Stimulated activated CD8-positive, alpha-beta memory T cell treated with anti-CD3 and anti-CD28 coated beads, Interleukin-4, amount 100 ng/mL, for 1 hour (primary cell): ENCODE results near the gene RBM10.
"Not testable (repeated sequence)": the region's sequence is repeated elsewhere in the genome, so short reads cannot be mapped to it uniquely, and the experiment has no call there.

ENCODE experiments used
- DNase-seq, 2 donors: peaks; one replicate each; pipeline ENCODE4 v3.0.0-alpha.2; 2020; ENCODE audit warnings: low read depth in 2 of 2, low spot score in 1 of 2

The RBM10 gene, protein sequence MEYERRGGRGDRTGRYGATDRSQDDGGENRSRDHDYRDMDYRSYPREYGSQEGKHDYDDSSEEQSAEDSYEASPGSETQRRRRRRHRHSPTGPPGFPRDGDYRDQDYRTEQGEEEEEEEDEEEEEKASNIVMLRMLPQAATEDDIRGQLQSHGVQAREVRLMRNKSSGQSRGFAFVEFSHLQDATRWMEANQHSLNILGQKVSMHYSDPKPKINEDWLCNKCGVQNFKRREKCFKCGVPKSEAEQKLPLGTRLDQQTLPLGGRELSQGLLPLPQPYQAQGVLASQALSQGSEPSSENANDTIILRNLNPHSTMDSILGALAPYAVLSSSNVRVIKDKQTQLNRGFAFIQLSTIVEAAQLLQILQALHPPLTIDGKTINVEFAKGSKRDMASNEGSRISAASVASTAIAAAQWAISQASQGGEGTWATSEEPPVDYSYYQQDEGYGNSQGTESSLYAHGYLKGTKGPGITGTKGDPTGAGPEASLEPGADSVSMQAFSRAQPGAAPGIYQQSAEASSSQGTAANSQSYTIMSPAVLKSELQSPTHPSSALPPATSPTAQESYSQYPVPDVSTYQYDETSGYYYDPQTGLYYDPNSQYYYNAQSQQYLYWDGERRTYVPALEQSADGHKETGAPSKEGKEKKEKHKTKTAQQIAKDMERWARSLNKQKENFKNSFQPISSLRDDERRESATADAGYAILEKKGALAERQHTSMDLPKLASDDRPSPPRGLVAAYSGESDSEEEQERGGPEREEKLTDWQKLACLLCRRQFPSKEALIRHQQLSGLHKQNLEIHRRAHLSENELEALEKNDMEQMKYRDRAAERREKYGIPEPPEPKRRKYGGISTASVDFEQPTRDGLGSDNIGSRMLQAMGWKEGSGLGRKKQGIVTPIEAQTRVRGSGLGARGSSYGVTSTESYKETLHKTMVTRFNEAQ

DNA sequence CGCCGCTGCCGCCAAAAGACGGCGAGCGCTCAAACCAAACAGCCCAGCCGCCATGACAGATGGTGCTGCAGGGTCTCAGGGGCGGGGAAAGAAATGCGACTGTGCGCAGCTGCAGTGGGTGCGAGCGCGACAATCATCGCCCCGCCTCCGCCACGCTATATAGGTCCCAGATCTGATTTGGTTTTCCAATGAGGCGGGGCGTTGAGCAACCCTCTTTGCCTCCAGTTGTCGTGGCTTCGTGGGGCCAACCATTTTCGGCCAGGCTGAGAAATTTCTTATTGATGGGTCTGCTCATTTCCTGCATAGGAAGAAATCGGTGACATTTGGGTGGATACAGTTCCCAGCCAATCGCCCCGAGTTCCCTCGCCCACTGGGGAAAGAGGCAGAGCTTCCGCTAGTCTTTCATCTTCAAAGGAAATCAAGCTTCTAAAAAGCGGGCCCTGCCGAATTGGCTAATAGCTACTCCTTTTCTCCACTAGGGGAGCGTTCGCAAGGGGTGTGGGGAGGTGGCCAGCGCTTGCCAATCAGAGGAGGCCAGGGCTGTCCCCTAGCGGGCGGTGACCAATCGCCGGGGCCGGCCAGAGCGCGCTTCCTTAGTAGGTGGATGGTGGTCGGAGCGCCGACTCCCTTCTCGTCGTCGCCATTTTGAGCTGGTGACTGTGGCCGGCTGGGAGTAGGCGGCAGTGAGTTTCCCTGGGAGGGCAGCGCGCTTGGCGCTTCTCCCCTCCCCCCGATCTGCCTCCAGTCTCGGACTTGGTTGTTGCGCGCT is at the start of gene RBM10, which contains the start of gene NDUFB11:
RBM10 (plus strand) TSS at position 596 of the 769 bp plus-strand sequence. CDS start 2,261 bp downstream, outside the sequence.
NDUFB11 (minus strand) TSS at position 77 of the 769 bp plus-strand sequence; CDS start at position 54, 23 bp downstream.
- DNase-seq: peak; percentile 59 to 78

DNA sequence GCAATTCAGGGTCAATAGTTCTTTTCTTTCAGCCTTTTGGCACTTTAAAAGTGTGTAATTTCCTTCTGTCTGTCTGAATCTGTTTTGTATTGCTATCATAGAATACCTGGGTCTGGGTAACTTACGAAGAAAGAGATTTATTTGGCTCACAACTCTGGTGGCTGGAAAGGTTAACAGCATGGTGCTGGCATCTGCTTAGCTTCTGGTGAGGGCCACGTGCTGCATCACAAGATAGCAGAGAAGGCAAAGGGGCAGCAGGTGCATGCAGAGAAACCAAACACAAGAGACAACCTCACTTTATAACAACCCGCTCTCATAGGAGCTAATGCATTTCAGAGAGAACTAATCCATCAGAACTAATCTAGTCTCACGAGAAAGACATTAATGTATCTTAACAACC is 48.0 kb upstream of the RBM10 start:
- DNase-seq: no peak

DNA sequence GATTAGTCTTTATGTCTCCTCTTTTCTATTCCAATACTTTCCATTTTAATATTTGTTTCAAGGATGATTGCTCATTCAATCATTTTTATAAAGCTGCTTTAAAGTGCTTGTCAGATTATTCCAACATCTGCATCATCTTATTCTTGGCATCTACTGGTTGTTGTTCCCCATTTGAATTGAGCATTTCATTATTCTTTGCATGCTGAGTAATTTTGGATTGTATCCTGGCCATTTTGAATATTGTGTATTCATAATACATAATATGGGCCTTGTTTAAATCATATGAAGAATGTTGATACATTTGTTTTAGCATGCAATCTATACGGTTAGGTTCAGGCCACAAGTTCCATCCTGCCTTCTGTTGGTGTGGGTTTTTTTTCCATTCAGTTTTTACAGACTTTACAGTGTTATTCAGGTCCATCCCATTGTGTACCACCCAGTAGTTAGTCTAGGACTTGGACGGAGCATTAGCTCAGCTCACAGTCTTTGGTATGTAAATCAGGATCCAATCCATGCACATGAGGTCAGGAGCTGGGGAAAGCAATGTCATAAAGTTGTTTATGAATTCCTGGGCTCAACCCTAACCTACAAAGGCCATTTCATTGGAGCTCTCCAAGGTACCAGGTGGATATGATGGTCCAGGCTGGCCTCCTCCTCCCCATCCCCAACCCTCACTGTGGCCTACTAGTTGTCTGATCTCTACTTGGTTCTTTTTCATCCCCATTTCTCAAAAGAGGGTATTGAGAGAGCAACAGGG is 46.5 kb upstream of the RBM10 start:
- no peak for DNase-seq

DNA sequence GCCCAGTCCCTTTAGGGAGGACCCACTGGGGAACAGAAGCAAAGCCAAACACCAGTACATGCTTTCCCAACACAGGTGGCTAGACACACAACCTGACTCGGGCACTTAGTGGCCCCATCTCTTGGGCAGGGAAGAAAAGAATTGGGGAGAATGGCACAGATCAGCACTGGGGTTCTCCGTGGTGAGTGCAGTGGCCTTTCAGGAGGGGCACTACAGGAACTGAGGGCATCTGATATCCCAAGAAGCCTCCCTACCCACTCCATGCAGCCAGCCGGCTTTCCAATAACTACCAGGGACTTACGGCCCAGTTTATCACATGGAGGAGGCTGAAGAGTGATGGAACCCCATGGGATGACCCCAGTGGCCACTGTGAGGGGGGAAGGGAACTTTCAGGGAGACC is 43.8 kb upstream of the RBM10 start:
- DNase-seq: no peak

DNA sequence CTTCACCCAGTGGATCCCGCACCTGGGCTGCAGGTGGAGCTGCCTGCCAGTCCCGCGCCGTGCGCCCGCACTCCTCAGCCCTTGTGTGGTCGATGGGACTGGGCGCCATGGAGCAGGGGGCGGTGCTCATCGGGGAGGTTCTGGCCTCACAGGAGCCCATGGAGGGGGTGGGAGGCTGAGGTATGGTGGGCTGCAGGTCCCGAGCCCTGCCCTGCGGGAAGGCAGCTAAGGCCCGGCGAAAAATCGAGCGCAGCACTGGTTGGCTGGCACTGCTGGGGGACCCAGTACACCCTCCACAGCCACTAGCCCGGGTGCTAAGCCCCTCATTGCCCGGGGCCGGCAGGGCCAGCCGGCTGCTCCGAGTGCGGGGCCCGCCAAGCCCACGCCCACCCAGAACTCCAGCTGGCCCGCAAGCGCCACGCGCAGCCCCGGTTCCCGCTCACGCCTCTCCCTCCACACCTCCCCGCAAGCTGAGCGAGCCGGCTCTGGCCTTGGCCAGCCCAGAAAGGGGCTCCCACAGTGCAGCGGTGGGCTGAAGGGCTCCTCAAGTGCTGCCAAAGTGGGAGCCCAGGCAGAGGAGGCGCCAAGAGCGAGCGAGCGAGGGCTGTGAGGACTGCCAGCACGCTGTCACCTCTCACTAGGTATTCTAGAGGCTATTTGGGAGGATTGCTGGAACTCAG is 33.9 kb upstream of the RBM10 start:
- not testable (repeated sequence) for DNase-seq

DNA sequence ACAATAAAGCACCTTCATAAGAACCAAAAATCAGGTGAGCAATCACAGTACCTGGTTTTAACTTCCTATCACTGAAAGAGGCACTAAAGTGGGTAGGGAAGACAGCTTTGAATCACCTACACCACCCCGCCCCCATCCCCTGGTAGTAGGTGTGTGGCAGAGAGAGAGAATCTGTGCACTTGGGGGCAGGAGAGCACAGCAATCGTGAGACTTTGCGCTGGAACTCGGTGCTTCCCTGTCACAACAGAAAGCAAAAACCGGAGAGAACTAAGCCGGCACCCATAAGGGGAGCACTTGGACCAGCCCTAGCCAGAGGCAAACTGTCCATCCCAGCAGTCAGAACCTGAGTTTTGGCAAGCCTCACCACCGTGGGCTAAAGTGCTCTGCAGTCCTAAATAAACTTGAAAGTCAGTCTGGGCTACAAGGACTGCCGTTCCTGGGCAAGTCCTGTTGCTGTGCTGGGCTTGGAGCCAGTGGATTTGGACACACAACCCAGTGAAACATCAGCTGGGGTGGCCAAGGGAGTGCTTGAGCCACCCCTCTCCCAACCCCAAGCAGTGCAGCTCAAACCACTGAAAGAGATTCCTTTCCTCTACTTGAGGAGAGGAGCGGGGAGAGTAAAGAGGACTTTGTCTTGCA is 32.6 kb upstream of the RBM10 start:
- no peak for DNase-seq

DNA sequence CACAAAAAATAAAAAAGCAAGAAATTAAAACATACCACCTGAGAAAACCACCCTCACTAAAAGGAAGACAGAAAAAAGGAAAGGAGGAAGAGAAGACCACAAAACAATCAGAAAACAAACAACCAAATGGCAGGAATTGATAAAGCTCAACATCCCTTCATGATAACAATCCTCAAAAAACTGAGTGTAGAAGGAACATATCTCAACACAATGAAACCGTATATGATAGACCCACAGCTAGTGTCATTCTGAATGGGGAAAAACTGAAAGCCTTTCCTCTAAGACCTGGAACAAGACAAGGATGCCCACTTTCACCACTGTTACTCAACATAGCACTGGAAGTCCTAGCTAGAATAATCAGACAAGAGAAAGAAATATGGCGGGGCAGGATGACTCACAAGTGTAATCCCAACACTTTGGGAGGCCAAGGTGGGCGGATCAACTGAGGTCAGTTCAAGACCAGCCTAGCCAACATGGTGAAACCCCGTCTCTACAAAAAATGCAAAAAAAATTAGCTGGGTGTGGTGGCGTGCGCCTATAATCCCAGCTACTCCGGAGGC is 28.4 kb upstream of the RBM10 start:
- not testable (repeated sequence) for DNase-seq

DNA sequence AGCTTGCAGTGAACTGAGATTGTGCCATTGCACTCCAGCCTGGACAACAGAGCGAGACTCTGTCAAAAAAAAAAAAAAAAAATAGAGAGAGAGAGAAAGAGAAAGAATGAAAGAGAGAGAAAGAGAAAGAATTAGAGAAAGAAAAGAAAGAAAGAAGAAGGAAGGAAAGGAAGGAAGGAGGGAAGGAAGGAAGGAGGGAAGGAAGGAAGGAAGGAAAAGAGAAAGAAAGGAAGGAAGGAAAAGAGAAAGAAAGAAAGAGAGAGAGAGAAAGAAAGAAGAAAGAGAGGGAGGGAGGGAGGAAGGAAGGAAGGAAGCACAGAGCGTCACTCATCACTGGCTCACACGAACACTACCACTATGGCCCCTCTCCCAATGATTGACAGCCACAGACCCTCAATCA is 20.6 kb upstream of the RBM10 start:
- not testable (repeated sequence) for DNase-seq

DNA sequence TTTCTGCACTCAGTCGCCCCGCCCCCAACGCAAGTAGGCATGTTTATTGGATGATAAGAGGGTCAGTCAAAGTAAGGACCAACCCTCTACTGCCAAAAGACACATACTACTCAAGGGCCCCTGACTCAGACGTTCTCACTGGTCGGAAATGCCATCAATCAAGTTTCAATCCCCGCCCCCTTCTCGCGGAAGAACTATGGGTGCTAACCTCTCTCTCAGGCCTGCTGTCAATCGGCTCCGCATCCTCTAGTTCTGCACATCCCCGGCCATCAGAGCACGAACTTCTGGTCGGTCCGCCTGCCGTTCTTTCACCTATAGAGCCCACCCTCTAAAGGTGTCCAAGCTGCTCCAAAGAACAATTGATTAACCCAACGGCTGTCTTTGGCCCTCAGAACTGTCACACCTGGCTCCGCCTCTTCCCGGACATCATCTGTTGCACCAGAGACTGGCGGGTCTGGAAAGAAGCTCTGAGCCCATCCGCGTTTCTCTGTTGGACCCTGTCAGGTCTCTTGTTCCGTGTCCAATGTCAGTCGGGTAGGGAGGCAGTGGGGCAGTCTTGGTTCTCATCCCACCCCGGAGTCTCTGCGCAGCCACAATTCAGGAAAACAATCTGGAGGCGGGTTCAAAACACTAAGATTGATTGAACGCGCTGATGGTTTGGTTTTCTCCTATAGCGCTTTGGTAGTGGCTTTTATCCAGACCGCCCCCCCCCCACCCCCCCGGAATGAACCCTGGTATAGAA is 15.7 kb upstream of the RBM10 start:
- DNase-seq: peak; percentile 56 to 72

DNA sequence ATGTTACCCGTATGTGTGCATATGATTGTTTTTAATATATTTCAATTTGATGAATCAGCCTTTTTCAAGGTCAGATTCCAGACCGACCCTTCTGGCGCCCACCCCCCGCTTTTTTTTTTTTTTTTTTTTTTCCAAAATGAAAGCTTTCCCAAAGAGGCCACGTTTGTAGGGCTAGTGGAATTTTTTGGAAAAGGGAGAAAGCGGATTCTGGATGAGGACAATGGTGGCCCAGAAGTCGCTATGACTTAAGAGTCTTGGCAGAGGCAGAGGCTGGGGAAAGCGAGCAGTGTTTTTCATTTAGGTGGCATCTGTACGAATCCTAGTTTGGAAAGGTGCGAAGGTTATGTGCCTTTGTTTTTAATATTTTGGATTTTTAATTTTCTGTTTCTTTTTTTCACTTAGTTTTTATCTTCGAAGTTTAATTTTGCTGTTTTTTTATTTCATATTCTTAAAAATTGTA is 15.1 kb upstream of the RBM10 start:
- no peak for DNase-seq

DNA sequence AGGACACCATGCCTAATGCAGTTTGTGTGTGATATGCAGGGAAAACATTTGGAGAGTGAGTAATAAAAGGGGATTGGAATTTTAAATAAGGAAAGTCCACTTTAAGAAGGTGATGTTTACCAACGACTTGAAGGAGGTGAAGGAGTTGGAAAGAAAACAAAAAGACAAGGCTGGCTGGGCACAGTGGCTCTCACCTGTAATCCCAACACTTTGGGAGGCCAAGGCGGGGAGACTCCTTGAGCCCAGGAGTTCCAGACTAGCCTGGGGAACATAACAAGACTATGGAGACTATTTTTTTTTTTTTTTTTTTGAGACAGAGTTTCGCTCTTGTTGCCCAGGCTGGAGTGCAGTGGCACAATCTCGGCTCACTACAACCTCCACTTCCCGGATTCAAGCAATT is 11.5 kb upstream of the RBM10 start:
- DNase-seq: no peak

DNA sequence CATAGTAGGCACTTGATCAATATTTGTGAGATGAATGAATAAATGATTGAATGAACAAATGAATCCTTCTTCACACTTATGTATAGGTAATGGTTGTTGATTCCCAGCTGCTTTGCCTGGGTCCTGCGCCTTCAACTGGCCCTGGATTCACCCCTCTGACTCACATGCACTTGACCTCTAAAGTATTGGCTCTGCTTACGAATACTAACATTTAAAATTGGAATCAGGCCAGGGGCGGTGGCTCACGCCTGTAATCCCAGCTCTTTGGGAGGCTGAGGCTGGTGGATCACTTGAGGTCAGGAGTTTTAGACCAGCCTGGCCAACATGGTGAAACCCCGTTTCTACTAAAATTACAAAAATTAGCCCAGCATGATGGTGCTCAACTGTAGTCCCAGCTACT is 9.4 kb upstream of the RBM10 start:
- not testable (repeated sequence) for DNase-seq

DNA sequence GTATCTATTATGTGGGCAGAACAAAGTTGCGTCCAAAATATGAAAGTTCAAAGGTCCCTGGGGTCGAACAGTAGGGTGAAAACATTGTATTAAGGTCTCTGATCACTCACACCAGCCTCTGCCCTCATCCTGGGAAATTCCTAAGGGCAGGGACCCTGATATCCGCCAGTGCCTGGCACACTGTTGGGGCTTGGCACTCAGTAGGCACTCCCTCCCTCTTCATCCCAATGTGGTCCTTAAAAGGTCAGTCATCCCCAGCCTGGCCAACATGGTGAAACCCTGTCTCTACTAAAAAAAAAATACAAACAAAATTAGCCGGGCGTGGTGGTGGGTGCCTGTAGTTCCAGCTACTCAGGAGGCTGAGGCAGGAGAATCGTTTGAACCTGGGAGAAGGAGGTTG is 6.8 kb upstream of the RBM10 start:
- DNase-seq: no peak

DNA sequence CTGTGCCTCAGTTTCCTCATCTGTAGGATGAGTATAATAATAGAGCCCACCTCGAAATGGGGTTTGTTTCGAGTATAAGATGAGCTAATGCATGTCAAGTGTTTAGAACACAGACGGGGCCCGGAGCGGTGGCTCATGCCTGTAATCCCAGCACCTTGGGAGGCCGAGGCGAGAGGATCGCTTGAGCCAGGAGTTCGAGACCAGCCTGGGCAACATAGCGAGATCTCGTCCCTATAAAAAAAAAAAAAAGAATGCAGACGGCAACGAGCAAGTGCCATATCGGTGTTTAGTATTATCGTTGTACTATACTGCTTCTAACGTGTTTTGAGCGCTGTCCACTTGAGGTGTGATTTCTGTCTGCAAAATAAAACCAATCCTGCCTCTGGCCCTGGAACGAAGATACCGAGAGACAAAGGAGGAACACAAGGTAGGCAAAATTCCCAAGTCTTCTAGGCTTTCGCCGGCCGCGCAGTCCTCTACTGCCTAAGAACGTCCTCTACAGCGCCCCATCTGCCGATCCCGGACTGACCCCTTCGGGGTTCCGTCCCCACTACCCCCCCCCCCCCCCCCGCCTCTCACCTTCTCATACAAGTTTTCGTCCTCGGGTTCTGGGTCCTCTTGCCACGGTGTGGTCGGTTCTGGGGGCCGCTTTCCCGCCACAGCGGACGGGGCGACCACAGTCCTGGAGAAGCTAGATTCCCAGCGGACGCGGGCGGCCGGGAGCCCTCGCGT is 961 bp upstream of the RBM10 start:
- DNase-seq: no peak

DNA sequence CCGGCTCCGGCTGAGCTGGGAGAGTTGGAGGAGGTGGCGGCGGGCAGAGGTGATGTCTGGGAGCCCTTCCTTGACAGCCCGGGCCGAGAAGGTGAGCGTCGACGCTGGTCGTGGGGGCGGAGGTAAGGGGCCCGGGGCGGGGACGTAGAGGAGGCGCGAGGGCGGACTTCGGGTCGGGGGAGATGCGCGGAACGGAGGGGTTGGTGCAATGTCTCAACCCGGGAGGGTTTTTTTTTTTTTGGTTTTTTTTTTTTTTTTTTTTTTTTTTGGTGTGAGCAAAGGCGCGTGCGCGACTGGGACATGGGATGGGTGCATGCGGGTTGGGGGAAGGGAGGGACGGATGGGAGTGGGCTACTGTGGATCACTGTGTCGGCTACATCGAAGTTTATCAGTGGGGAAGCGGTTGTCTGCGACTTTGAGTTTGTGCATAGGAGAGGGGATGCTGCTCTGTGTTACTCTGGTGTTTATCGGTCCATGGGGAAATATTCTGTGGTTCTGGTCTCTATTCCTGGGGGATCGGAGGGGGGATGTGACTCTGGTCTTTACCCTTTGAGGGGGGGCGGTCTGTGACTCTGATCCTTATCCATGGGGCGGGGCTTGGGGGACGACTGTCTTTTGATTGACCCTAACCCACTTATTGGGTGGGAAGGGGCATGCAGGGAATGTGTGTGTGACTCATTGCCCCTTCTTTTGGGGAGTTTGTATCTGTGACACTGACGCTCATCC is 537 bp downstream of the RBM10 start:
- peak in 1 of 2 donors; percentile 2 for DNase-seq

DNA sequence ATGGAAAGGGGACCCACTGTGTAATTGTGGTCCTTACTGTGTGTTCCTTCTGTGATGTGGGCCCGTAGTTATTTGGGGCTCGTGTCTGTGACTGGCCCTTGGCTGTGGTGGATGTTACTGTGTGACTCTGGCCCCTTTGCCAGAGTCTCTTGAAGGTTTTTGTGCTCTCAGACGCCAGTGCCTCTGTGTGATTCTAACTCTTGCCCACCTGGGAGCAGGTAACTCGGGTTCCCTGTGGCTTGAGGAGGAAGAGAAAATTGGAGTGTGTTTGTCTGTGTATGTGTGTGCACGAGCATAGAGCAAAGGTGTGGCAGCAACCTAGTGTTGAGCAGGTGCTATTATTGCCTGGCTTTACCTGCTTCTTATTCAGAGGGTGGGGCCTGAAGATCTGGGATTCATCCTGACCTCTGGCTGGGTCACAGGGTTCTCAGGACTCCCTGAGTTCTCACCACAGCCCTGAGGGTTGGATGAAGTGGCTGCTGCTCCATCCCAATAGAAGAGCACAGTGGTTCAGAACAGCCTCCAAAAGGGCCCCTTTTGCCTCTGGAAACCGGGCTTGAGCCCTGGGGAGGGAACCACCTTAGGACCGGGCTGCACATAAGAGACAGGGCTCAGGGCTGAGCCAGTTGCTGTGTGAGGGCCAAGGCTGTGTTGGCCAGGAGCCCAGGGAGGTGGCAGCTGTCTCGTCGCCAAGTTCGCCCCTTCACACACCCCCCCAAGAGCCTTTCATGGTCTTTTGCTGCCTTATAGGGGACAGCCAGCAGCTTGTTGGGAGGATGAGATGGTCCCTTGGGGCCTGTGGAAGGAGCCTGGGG is 1.3 kb downstream of the RBM10 start:
- DNase-seq: no peak
